Activated T-cell treated with anti-CD3 and anti-CD28 coated beads for 24 hours (primary cell): ENCODE measurements around the gene PARP8.
"Not testable (repeated sequence)": the region's sequence is repeated elsewhere in the genome, so short reads cannot be mapped to it uniquely, and the experiment has no call there.

ENCODE experiments used
- DNase-seq: peaks from one replicate; pipeline ENCODE4 v3.0.0-alpha.2; 2020; ENCODE audit warnings: low read depth

The PARP8 gene

GRCh38 chr5:50679554-50679953 lies 13.1 kb downstream of the PARP8 start:
- DNase-seq = not testable (repeated sequence)

- DNase-seq = no peak
Measured at GRCh38 chr5:50684721-50685120, 18.3 kb downstream of the PARP8 start.

- DNase-seq = no peak
Measured at GRCh38 chr5:50687548-50687947, 21.1 kb downstream of the PARP8 start.

GRCh38 chr5:50691399-50692016 lies 25.1 kb downstream of the PARP8 start:
- DNase-seq = no peak

GRCh38 chr5:50694027-50694590 lies 27.7 kb downstream of the PARP8 start:
- no peak for DNase-seq

- DNase-seq = not testable (repeated sequence)
Measured at GRCh38 chr5:50694626-50695025, 28.2 kb downstream of the PARP8 start.

GRCh38 chr5:50697739-50698138 lies 31.3 kb downstream of the PARP8 start:
- no peak for DNase-seq

GRCh38 chr5:50699737-50700136 lies 33.3 kb downstream of the PARP8 start:
- no peak for DNase-seq

GRCh38 chr5:50700706-50701105 lies 34.3 kb downstream of the PARP8 start:
- DNase-seq = no peak

GRCh38 chr5:50702615-50703366 lies 36.4 kb downstream of the PARP8 start:
- no peak for DNase-seq

- DNase-seq = no peak
Measured at GRCh38 chr5:50703367-50703666, 36.9 kb downstream of the PARP8 start.

GRCh38 chr5:50704730-50705129 lies 38.3 kb downstream of the PARP8 start:
- no peak for DNase-seq

GRCh38 chr5:50709471-50709870 lies 43.0 kb downstream of the PARP8 start:
- no peak for DNase-seq

GRCh38 chr5:50710838-50711237 lies 44.4 kb downstream of the PARP8 start:
- DNase-seq = no peak

- peak; percentile 49 for DNase-seq
Measured at GRCh38 chr5:50711280-50711679, 44.8 kb downstream of the PARP8 start.

- DNase-seq = no peak
Measured at GRCh38 chr5:50712479-50712878, 46.0 kb downstream of the PARP8 start.

GRCh38 chr5:50715001-50715400 lies 48.6 kb downstream of the PARP8 start:
- DNase-seq = no peak

GRCh38 chr5:50716134-50716533 lies 49.7 kb downstream of the PARP8 start:
- DNase-seq = no peak

- no peak for DNase-seq
Measured at GRCh38 chr5:50717651-50718050, 51.2 kb downstream of the PARP8 start.

GRCh38 chr5:50720061-50720710 lies 53.7 kb downstream of the PARP8 start:
- no peak for DNase-seq

- no peak for DNase-seq
Measured at GRCh38 chr5:50722223-50722622, 55.8 kb downstream of the PARP8 start.

GRCh38 chr5:50724262-50724661 lies 57.8 kb downstream of the PARP8 start:
- no peak for DNase-seq

GRCh38 chr5:50725800-50726474 lies 59.5 kb downstream of the PARP8 start:
- DNase-seq = no peak
